OCI-LY3 (cell line): Measurements from ENCODE around the gene NDUFA8.

Experiments
- CTCF ChIP-seq: fragments of 200-600, 300-600 bp; sonication (generic); IDR thresholded peaks from 2 replicates; pipeline ENCODE4 v1.5.1; 2014; ENCODE audit warnings: antibody characterized with exemption, low read length, low read depth
- EZH2phosphoT487 ChIP-seq: fragments of 200-600 bp; shearing (Covaris generic); IDR thresholded peaks from 2 replicates; pipeline ENCODE4 v1.6.1; 2018; ENCODE audit warnings: antibody characterized with exemption, mixed run types, low read depth

GRCh38 chr9:122201641-122202040 lies 42.1 kb upstream of the NDUFA8 start:
- TF ChIP-seq CTCF (no peak), EZH2phosphoT487 (no peak)
